Measurements from ENCODE around the gene PRPF40B.
"Not testable (repeated sequence)": the region's sequence is repeated elsewhere in the genome, so short reads cannot be mapped to it uniquely, and the experiment has no call there.

The PRPF40B gene

GRCh38 chr12:49609875-49610154, 13.5 kb upstream of the PRPF40B start:
- DNase-seq: no peak

GRCh38 chr12:49610785-49611184, 12.6 kb upstream of the PRPF40B start:
- DNase-seq: not testable (repeated sequence)

GRCh38 chr12:49612210-49612609, 11.2 kb upstream of the PRPF40B start:
- no peak for DNase-seq

GRCh38 chr12:49615725-49616124, 7.6 kb upstream of the PRPF40B start:
- no peak for DNase-seq

GRCh38 chr12:49616533-49617219, 6.7 kb upstream of the PRPF40B start:
- no peak for DNase-seq

GRCh38 chr12:49618576-49618975, 4.8 kb upstream of the PRPF40B start:
- no peak for DNase-seq

- no peak for DNase-seq
Measured at GRCh38 chr12:49619286-49619685, 4.1 kb upstream of the PRPF40B start.

- DNase-seq: no peak
Measured at GRCh38 chr12:49621651-49622500, 1.5 kb upstream of the PRPF40B start.

- DNase-seq: no peak
Measured at GRCh38 chr12:49622501-49623141, 740 bp upstream of the PRPF40B start.

- no peak for DNase-seq
Measured at GRCh38 chr12:49624921-49625577, 1.7 kb downstream of the PRPF40B start.

GRCh38 chr12:49626169-49626835, 2.9 kb downstream of the PRPF40B start:
- DNase-seq: no peak

- DNase-seq: no peak
Measured at GRCh38 chr12:49626836-49627235, 3.5 kb downstream of the PRPF40B start.

GRCh38 chr12:49627752-49628360, 4.5 kb downstream of the PRPF40B start:
- no peak for DNase-seq

GRCh38 chr12:49631336-49631907, 8.1 kb downstream of the PRPF40B start:
- DNase-seq: no peak

- no peak for DNase-seq
Measured at GRCh38 chr12:49632401-49632800, 9.0 kb downstream of the PRPF40B start.

GRCh38 chr12:49632986-49633702, 9.8 kb downstream of the PRPF40B start:
- no peak for DNase-seq

GRCh38 chr12:49633703-49634345, 10.5 kb downstream of the PRPF40B start:
- DNase-seq: no peak

- DNase-seq: no peak
Measured at GRCh38 chr12:49635036-49635435, 11.7 kb downstream of the PRPF40B start.

- no peak for DNase-seq
Measured at GRCh38 chr12:49635656-49636055, 12.3 kb downstream of the PRPF40B start.

GRCh38 chr12:49636574-49636973, 13.2 kb downstream of the PRPF40B start:
- DNase-seq: no peak

Measured in NCI-H1092 (cell line).